Measurements from ENCODE around the gene SESN3.
"Not testable (repeated sequence)": the region's sequence is repeated elsewhere in the genome, so short reads cannot be mapped to it uniquely, and the experiment has no call there.

Gene SESN3, protein sequence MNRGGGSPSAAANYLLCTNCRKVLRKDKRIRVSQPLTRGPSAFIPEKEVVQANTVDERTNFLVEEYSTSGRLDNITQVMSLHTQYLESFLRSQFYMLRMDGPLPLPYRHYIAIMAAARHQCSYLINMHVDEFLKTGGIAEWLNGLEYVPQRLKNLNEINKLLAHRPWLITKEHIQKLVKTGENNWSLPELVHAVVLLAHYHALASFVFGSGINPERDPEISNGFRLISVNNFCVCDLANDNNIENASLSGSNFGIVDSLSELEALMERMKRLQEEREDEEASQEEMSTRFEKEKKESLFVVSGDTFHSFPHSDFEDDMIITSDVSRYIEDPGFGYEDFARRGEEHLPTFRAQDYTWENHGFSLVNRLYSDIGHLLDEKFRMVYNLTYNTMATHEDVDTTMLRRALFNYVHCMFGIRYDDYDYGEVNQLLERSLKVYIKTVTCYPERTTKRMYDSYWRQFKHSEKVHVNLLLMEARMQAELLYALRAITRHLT

GRCh38 chr11:95231127-95231880, at the start of gene SESN3:
TSS of gene SESN3 (minus strand) at chr11:95231202. CDS start at chr11:95230860, 342 bp downstream.
- DNase-seq (ENCODE audit: low read depth in 2 of 3, low spot score in 1 of 3), result peak; percentile 87 to 97 (median 96)

- DNase-seq (ENCODE audit: low read depth in 2 of 3, low spot score in 1 of 3), result no peak
Observed at GRCh38 chr11:95279921-95280868, 49.2 kb upstream of the SESN3 start.

DNA sequence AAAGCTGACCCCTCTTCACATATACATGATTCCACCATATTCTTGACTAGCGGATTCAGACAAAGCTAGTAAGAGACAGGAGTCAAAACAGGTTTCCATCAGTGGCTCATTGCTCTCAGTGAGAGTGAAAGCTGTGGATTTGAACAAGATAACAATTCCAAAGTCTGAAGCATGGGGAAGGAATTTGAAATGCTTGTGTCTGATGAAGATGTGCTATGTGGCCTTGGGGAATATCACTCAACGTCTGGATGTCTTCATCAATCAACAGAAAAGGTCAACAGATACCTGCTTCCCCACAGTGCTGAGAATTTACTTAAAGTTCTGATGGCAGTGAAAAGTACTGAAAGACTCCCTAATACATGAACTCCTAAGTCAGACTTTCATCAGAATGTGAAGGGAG, 46.9 kb upstream of the SESN3 start:
- no peak for DNase-seq (ENCODE audit: low read depth in 2 of 3, low spot score in 1 of 3)

DNA sequence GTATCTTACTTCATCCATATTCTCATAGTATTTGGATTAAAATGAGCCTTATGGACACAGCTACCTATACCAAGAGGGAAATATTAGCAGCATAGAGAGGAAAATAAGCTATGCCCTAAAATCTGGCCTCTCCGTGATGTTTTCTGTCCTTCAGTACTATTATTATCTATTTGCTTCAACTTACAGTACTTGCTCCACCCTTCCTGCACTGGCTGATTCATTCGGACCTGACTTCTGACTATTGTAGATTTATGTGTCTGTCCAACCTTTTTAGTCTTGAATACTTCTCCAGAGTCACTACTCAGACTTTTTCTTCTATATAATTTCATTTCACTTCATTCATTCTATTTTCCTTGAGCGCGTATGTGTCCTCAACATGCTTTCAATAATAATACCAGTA, 45.1 kb upstream of the SESN3 start:
- DNase-seq (ENCODE audit: low read depth in 2 of 3, low spot score in 1 of 3), result no peak

GRCh38 chr11:95273618-95274017, 42.6 kb upstream of the SESN3 start:
- DNase-seq (ENCODE audit: low read depth in 2 of 3, low spot score in 1 of 3), result not testable (repeated sequence)

GRCh38 chr11:95269036-95269819, 38.2 kb upstream of the SESN3 start:
- DNase-seq (ENCODE audit: low read depth in 2 of 3, low spot score in 1 of 3), result no peak

- DNase-seq (ENCODE audit: low read depth in 2 of 3, low spot score in 1 of 3), result no peak
Observed at GRCh38 chr11:95268391-95268790, 37.4 kb upstream of the SESN3 start.

- no peak for DNase-seq (ENCODE audit: low read depth in 2 of 3, low spot score in 1 of 3)
Observed at GRCh38 chr11:95267601-95268213, 36.7 kb upstream of the SESN3 start.

DNA sequence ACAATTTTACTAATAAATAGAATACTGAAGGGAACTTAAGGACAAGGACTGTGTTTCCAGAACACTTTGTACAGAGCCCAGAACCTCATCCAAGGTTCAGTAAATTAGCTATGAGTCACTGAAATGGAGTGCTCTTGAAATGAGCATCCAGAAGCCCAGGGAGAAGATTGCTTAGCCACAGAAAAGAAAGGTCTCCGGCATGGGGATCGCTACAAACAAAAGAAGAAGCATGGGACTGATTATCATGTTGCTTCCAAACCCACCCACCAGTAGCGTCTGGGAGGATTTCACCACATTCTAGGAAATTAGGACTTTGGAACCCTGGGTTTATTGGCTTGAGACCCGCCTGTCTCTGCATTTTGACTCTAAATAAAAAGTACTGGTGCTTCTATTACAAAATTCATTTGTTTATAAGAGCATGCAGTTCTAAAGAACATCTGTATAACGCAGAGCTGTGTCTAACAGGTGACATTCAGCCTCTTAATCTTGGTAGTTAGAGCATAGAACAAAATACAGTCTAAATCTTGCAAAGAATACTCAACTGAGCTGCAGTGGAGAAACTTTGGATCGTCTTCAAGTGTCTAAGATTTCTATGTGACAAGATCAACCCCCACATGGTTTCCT, 35.9 kb upstream of the SESN3 start:
- DNase-seq (ENCODE audit: low read depth in 2 of 3, low spot score in 1 of 3), result no peak

- DNase-seq (ENCODE audit: low read depth in 2 of 3, low spot score in 1 of 3), result no peak
Observed at GRCh38 chr11:95264881-95265280, 33.9 kb upstream of the SESN3 start.

DNA sequence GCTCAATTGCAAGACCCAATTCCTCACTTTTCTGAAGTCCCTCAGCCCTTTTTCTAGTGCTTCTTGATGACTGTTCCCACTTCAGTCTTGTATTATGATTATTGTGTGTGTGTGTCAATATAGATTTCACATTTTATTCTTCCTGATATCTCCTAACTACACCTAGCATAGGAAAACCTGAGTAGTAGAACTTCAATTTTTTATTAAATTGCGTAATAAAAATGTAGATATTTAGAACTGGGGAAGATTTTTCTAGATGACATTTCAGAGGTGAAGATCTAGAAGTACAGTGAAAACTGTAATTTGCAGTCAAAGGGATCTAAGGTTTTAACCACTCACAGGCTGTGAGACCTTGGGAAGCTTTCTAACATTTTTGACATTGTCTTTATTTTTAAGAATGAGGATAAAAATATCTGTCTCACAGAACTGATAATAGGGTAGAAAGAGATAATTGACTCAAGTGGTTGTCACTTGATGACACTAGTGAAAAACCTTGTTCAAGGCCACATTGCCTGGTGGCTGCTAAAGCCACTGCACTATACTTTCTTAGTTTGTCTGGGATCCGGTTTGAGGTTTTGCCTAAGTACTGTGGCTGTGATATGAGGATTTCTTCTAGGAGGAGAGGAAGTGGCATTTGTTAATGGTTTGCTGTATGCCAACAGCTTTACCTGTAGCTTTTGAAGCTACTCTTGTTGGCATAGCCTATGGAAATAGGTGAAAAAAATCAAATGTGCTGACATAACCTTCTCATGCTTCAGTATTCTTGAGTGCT, 32.2 kb upstream of the SESN3 start:
- no peak for DNase-seq (ENCODE audit: low read depth in 2 of 3, low spot score in 1 of 3)

DNA sequence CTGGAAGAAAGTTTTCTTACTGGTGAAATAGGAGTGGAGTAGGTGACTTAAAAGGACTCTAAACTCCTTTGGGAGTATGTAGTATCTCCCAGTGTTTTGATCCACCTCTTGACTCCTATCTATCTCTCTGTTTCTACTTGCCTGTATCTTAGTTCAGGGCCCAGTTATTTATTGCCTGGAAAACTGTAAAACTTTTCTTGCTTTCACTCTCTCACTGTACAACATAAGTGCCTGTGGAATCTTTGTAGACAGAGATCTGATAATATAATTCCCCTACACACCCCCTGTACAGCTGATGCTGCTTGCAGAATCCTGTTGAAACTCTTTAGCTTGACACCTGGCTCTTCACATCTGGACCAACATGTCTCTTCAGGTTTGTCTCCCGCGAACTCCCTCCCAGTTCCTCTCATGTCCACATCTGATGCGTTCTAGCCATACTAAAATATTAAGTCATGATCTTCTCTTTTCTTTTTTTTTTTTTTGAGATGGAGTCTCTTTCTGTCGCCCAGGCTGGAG, 26.5 kb upstream of the SESN3 start:
- no peak for DNase-seq (ENCODE audit: low read depth in 2 of 3, low spot score in 1 of 3)

DNA sequence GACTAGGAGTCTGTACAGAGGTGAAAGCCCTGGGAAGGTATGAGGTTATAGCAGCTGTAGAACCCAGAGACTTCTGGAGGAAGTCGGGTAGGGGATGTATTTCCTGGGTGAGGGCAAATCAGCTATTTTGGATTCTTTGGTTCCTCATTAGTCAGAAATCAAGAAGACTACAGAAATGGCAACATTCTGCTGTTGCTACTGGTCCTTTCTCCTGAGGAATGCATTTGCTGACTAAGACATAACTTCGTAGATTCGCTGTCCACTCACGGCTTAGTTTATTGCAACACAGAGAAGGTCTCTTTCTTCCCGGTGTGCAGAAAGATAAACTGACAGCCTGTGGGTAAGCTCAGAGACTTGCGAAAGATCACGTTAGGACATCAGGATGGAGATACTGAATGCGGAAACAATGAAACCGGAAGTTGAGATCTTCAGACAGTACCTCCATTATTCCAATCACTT, 25.3 kb upstream of the SESN3 start:
- no peak for DNase-seq (ENCODE audit: low read depth in 2 of 3, low spot score in 1 of 3)

- no peak for DNase-seq (ENCODE audit: low read depth in 2 of 3, low spot score in 1 of 3)
Observed at GRCh38 chr11:95255251-95256145, 24.5 kb upstream of the SESN3 start.

GRCh38 chr11:95254716-95255115, 23.7 kb upstream of the SESN3 start:
- no peak for DNase-seq (ENCODE audit: low read depth in 2 of 3, low spot score in 1 of 3)

GRCh38 chr11:95254131-95254704, 23.2 kb upstream of the SESN3 start:
- DNase-seq (ENCODE audit: low read depth in 2 of 3, low spot score in 1 of 3), result peak; percentile 61 to 73 (median 65)

- no peak for DNase-seq (ENCODE audit: low read depth in 2 of 3, low spot score in 1 of 3)
Observed at GRCh38 chr11:95253141-95253540, 22.1 kb upstream of the SESN3 start.
